NCI-H446 treated with DMSO at 0.1 percent for 48 hours (cell line): Measurements from ENCODE around the gene HOXD11.

ENCODE experiments used
- DNase-seq: peaks from one replicate; lab custom pipeline; 2025; lab: John Stamatoyannopoulos, UW

Gene HOXD11

GRCh38 chr2:176148751-176149421 lies 41.8 kb downstream of the HOXD11 start:
- no peak for DNase-seq

- no peak for DNase-seq
Observed at GRCh38 chr2:176149481-176149938, 42.4 kb downstream of the HOXD11 start.

DNA sequence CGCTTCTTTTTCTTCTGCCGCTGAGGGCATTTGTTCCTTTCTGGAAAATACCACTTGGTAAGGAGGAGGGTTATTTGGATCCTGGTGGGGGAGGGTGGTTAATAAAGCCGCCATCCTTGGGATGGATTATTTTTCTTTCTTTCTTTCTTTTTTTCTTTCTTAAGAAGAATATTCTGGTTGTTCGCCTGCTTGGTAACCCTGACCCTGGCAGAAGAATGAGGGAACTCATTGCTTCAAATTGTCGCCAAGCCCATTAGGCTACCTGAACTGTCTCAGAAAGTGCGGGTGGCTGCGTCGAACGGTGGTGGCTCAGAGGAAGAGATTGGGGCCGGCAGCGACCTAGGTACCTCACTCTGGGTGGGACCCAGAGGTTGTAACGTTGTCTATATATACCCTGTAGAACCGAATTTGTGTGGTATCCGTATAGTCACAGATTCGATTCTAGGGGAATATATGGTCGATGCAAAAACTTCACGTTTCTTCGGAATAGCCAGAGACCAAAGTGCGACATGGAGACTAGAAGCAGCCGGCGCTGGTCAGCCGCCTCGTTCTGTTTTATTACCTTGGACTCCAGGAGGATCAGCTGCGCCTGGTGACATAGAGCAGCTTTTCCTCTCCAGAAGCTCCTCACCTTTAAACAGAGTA lies 43.0 kb downstream of the HOXD11 start:
- no peak for DNase-seq

DNA sequence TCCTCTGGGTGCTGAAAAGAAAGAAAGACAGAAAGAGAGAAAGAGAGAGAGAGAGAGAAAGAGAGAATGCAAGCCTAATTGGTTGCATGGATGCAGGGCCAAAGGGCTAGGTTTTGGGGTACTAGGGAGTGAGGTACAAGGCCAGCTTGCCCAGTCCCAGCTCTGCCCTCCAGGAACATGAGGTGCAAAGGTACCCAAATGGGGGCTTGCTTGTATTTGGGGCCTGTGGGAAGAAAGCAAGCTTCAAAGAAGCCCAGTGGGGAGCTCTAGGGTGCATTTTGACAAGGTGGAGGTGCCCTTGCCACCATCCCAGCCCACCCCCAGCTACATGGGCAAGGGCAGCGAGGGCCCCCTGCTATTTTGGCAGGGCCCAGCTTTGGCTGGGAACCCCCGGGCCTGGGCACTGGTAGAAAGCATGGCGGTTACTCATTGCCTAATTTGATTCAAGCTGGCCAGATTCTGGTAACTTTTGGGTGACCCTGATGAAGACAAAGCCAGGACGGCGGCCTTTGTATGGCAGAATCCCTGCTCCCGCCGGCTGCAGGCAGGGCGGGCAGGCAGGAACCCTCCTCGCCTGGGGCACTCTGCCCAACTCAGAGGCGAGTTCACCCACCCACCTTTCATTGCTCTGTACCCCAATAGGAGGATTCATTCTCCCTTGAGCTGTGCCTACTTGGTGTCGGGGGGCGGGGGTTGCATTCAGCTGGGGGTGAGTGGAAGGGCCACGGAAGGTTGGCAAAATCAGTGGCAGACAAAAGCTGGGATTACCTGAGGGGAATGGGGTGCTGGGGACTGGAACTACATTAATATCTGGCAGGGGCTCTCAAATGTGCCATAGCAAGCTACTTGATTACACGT lies 43.7 kb downstream of the HOXD11 start:
- DNase-seq = no peak

- no peak for DNase-seq
Observed at GRCh38 chr2:176151442-176152287, 44.6 kb downstream of the HOXD11 start, which contains the start of gene HOXD4. TSS of gene HOXD4 (plus strand) at chr2:176151550. CDS start at chr2:176151634, 84 bp downstream.

DNA sequence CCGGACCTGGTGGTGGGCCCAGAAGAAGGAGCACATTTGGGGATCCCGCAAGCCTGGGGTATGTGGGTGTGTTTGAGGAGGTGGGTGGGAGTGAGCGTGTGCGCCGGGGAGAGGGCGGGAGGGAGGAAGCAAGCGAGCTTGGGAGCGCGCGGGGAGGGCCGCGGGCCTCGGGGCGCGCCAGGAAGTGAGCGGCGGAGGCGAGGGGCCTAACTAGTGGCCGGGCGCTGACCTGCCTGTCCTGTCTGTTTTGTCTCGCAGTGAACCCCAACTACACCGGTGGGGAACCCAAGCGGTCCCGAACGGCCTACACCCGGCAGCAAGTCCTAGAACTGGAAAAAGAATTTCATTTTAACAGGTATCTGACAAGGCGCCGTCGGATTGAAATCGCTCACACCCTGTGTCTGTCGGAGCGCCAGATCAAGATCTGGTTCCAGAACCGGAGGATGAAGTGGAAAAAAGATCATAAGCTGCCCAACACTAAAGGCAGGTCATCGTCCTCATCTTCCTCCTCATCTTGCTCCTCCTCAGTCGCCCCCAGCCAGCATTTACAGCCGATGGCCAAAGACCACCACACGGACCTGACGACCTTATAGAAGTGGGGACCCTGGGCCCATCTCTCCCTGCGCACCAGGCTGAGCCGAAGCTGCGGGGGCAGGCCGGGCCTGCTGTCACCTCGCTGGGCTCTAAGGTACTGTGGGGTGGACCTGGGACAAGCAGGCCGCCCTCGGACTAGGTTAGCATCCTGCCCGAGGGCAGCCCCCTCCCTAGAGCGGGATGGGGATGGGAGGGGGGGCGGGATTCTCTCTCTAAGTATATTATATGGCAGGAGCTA lies 45.5 kb downstream of the HOXD11 start:
- DNase-seq = no peak

DNA sequence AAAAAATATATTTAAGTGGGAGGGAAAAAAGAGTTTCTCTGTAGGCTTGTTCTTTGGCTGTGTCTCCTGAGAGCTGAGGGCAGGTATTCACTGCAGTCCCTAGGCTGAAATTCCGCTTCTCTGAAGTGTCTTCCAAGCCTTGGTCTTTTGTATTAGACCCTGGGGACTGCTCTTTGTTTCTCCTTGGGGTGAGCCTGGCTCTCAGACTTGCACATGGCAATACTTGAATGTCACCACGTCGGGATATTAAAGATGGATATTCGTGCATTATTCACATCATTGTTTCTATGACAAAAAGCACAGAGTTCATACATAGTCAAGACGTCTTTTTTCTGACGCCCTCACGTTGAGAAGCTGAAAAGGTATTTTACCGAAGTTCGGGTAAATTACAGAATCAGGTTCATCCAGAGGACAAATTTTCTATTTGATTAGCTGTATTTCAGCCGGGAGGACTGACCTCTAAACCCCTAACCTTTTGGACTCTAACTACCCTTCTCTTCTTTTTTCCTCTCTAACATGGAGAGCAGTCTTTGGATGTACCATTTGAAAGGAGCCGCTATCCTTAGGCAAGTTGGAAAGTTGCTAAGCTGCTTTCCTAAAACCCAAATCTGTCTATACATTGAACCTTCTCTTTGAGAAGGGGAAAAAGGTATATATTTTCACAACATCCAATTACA lies 47.6 kb downstream of the HOXD11 start:
- no peak for DNase-seq

DNA sequence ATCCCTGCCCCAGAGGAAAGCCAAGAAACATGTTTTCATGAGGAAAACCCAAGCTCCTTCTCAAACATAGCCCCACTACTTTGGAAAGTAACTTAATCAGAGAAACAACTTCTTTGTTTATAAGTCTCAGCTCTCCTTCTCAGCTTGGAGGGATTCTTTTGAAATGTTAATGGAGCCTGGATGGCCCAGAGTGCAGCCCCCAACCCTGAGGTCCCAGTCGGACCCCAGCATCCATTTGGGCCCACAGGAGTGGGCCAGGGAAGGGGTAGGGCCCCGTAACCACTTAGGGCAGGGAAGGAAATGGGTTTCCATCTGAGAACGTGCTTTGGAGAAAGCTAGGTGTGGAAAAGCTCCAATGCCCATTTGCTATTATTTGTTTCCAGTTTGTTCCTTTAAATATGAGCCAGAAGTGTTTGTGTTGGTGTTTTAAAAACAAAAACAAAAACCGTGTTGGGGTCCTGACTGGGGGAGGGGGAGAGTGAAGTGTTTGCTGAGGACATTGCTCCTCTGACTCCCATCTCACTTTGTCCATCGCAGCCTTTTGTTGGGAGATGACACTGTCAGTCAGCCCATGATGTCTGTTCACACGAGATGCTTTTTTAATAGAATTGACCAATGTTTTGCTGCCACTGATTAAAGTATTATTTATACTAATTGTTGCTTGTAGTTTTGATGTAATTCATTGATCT lies 48.4 kb downstream of the HOXD11 start:
- DNase-seq = no peak

DNA sequence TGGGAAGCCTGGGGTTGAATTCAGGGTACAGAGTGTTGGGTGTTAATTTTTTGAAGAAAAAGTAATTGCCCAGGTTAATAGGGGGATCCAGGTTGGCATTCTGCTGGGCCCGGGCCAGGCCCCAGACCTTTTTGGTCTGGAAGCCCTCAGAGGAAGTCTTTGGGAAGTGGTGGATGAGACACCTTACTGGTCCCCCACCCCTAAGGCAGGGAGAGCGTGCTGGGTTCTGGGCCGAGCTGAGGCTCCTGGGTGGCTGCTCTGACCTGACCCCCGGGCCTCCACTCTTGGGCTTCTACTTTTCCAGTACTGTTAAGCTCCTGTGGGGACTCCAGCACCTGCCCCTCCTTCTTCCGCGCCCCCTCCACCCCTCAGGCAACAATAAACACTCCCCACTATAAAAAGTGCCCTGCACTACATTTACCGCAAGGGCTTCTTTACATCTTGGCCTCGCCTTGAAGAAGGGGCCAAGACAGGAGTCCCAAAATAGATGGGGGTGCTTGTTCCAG lies 49.3 kb downstream of the HOXD11 start:
- DNase-seq = no peak

- peak; percentile 17 for DNase-seq
Observed at GRCh38 chr2:176156807-176157498, 49.9 kb downstream of the HOXD11 start, which contains the start of gene HOXD3. TSS of gene HOXD3 (plus strand) at chr2:176157307. CDS start at chr2:176169115, 11,808 bp downstream.

- peak; percentile 22 for DNase-seq
Observed at GRCh38 chr2:176157499-176158185, 50.6 kb downstream of the HOXD11 start.

- no peak for DNase-seq
Observed at GRCh38 chr2:176158186-176158591, 51.1 kb downstream of the HOXD11 start.

DNA sequence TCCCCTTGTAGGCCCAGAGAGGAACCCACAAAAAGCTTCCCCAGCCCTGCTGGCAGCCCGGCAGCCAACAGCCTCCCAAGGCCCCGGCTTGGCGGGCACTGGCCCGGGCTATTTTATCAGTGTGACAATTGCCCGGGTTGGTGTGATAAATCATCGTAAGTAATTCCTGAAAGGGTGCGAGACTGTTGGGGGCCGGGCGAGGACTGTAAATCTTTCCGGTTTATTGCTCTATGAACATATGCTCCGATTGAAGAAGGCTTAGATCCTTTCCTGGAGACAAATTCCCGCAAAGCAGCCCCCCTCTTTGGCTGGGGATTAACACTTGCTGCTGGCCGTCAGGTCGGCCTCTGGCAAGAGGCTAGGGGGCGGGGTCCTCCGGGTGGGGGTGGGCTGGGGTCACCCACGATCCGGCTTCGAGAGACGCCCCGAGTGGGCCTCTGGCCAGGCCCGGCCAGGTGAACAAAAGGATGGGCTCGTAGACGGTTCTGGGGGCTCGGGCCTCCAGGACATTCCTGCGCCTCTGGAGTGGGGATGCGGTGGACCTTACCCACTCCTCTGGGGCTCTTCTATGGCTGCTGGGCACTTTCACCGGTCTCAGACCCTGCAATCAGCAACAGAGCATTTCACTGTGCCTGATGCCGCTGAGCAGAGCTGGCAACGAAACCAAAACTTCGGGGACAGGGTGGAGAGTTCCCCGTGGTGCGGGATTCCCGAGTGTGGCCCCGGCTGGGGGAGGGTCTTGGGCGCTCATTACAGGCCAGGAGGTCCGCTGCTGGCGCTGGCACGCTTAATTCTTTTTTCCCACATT lies 52.0 kb downstream of the HOXD11 start:
- DNase-seq = no peak
